ENCODE measurements around the gene LEMD1. TPM values are rescaled to one million over a fixed set of nuclear protein-coding genes. Genes with fewer than 3 reads are reported as not detected.
A peak's percentile ranks its signal among the peaks of the same experiment; 100 is the strongest.

LEMD1 gene
- total RNA-seq, 1 donor from 2014 or later = not detected

DNA sequence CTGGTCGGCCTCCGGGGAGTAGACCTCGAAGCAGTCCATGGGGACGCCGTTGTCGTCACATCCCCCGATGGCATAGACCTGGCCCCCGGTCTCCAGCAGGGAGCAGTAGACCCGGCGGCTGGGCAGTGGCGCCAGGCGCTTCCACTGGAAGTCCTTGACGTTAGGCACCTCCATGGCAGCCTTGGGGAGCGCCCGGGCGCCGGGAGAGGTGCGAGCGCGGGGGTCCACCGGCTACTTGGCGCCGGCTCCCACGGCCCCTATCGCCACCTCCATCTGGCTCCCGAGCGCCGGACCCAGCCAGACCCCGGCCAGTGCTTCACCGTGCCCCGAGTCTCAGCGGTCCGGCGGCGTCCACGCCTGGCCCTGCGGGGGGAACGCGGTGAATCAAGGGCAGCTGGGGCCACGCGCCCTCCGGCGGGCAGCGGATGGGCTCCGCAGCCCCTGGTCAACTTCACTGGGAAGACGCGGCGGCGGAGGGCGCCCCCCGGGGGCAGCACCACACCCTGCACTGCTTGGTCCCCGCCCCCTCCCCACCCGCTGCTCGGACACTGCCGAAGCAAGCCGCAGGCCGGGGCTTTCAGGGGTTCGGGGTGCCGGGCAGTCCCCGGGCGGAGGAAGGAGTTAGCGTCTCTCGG is 78.3 kb downstream of the LEMD1 start:
- TF ChIP-seq, protein P1, sequence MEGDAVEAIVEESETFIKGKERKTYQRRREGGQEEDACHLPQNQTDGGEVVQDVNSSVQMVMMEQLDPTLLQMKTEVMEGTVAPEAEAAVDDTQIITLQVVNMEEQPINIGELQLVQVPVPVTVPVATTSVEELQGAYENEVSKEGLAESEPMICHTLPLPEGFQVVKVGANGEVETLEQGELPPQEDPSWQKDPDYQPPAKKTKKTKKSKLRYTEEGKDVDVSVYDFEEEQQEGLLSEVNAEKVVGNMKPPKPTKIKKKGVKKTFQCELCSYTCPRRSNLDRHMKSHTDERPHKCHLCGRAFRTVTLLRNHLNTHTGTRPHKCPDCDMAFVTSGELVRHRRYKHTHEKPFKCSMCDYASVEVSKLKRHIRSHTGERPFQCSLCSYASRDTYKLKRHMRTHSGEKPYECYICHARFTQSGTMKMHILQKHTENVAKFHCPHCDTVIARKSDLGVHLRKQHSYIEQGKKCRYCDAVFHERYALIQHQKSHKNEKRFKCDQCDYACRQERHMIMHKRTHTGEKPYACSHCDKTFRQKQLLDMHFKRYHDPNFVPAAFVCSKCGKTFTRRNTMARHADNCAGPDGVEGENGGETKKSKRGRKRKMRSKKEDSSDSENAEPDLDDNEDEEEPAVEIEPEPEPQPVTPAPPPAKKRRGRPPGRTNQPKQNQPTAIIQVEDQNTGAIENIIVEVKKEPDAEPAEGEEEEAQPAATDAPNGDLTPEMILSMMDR (IDR thresholded peaks at IDR 0.05) = peak in 1 of 3 experiments; percentile 1
- Histone ChIP-seq H3K27me3 (peaks cover 7% of the 10 kb centered on the region), H3K4me1 (peaks cover 9% of the 10 kb centered on the region in 2 donors), H3K4me3 (peak overlapping the region; percentile 38 to 55), H3K27ac (no peak overlapping the region), H3K36me3 (no peaks in the 10 kb centered on the region), H3K9me3 (no peaks in the 10 kb centered on the region)
- DNase-seq (ENCODE audit: low spot score in 2 of 2) = no peak
- intact Hi-C loops (cut with DNase I) = no loop called here

DNA sequence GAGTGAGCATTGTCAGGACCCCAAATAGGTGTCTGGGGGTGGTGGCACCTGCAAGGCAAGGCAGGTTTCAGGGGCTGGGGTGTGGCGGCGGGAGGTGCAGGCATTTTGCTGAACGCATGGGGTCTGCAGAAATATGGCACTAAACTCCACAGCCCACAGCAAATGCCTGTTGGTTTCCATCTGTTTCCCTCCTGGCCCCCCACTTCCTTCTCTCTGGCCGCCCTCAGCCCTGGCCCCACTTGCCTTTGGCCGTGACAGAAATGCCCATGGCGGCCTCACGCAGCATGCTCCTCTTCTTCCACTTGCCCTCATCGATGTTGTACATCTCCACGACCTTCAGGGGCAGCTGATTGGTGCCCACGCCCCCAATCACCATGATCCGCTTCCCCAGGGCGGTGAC is 78.9 kb downstream of the LEMD1 start:
- peaks cover 7% of the 10 kb centered on the region for H3K27me3 ChIP-seq
- peaks cover 9% of the 10 kb centered on the region in 2 donors for H3K4me1 ChIP-seq
- no peaks in the 10 kb centered on the region for H3K36me3 ChIP-seq
- H3K9me3 ChIP-seq = no peaks in the 10 kb centered on the region
- TF ChIP-seq, protein P1 (IDR thresholded peaks at IDR 0.05) = no peak
- DNase-seq (ENCODE audit: low spot score in 2 of 2) = no peak
- peak overlapping the region in 1 of 2 donors; percentile 55 for H3K4me3 ChIP-seq
- no peak overlapping the region for H3K27ac ChIP-seq
- intact Hi-C loops (cut with DNase I) = no loop called here

DNA sequence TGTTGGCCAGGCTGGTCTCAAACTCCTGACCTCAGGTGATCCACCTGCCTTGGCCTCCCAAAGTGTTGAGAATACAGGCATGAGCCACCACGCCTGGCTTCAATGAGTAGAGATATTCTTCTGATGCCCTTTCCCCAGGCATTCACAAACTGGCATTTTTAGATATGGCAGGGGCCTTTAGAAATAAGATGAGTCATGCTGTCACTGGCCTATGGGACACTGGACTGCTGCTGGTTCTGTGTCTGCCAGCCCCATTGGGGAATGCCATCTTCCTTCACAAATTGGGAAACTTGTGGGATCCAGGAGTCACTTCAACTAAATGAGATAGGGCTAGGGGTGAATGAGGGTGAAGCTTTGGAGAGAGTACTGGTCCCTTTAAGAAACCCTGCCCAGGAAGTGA is 81.2 kb downstream of the LEMD1 start:
- TF ChIP-seq, protein P1 (IDR thresholded peaks at IDR 0.05) = no peak

DNA sequence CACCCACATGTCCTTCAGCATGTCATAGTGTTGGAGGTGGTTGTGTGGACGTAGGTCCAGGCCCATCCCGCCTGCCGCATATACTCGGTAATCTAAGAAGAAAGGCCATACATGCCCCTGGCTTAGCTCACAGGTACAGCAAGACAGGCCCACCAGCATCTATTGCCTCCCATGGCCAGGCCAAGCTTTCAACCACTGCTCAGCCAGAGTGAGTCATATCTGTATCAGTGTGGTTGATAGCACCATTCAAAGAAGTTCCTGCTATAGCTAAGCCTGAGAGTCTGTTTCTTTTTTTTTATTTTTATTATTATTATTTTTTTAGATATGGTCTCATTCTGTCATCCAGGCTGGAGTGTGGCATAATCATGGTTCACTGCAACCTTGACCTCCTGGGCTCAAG is 82.1 kb downstream of the LEMD1 start:
- H3K4me3 ChIP-seq = no peak overlapping the region
- H3K9me3 ChIP-seq = no peaks in the 10 kb centered on the region
- peaks cover 7% of the 10 kb centered on the region for H3K27me3 ChIP-seq
- no peak overlapping the region for H3K27ac ChIP-seq
- intact Hi-C loops (cut with DNase I) = loop anchor here (5.0 kb wide), 1 partner anchor 93 kb away; no protein-coding TSS in a partner anchor
- peaks cover 9% of the 10 kb centered on the region in 2 donors for H3K4me1 ChIP-seq
- TF ChIP-seq, protein P1 (IDR thresholded peaks at IDR 0.05) = no peak
- no peak for DNase-seq (ENCODE audit: low spot score in 2 of 2)
- no peaks in the 10 kb centered on the region for H3K36me3 ChIP-seq

More for the DNA sequence above, 81.2 kb downstream of the LEMD1 start:
- H3K9me3 ChIP-seq = no peaks in the 10 kb centered on the region
- no peak for DNase-seq (ENCODE audit: low spot score in 2 of 2)
- H3K27ac ChIP-seq = no peak overlapping the region
- no peak overlapping the region for H3K4me3 ChIP-seq
- H3K4me1 ChIP-seq = peaks cover 9% of the 10 kb centered on the region in 2 donors
- H3K27me3 ChIP-seq = peaks cover 7% of the 10 kb centered on the region
- intact Hi-C loops (cut with DNase I) = no loop called here
- H3K36me3 ChIP-seq = no peaks in the 10 kb centered on the region

DNA sequence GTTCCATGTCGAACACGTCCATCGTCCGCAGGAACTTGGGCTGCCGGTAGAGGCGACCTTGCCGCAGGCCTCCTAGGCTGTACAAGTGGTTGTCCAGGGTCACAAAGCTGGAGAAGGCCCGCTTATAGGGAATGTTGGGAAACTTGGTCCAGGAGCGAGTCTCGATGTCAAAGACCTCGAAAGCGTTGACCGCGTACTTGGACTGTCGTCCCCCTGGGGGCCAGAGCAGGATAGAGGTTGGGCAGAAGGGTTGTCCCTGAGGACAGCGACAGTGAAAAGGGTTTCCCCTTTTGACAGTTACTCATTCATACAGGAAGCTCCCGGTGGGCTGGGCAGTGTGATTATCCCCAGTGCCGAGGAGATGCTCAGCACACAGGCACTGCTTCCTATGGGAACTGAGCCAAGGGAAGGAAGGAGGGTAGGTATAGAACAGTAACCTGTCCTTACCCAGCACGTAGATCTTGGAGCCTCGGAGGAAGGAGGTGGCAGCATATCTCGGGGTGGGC is 82.6 kb downstream of the LEMD1 start:
- intact Hi-C loops (cut with DNase I) = loop anchor here (5.0 kb wide), 1 partner anchor 93 kb away; no protein-coding TSS in a partner anchor

More for the DNA sequence above, 82.6 kb downstream of the LEMD1 start:
- H3K9me3 ChIP-seq = no peaks in the 10 kb centered on the region
- H3K4me3 ChIP-seq = no peak overlapping the region
- H3K27me3 ChIP-seq = peaks cover 7% of the 10 kb centered on the region
- no peak for DNase-seq (ENCODE audit: low spot score in 2 of 2)
- H3K36me3 ChIP-seq = no peaks in the 10 kb centered on the region
- TF ChIP-seq, protein P1 (IDR thresholded peaks at IDR 0.05) = no peak
- H3K27ac ChIP-seq = no peak overlapping the region
- peaks cover 9% of the 10 kb centered on the region in 2 donors for H3K4me1 ChIP-seq
